GM21786 (cell line): Measurements from ENCODE around the gene WNT8B.
A peak's percentile ranks its signal among the peaks of the same experiment; 100 is the strongest.

Experiments used
- ATAC-seq: cut with Tn5 transposase; IDR thresholded peaks from one replicate; pipeline ENCODE4 v1.9.1; 2021; ENCODE audit not compliant: unreplicated experiment

Gene WNT8B

GRCh38 chr10:100482834-100483185, 20.0 kb downstream of the WNT8B start:
- no peak for ATAC-seq

GRCh38 chr10:100483876-100484666, 21.3 kb downstream of the WNT8B start:
- no peak for ATAC-seq

- no peak for ATAC-seq
Measured at GRCh38 chr10:100485366-100485765, 22.6 kb downstream of the WNT8B start.

- ATAC-seq, result no peak
Measured at GRCh38 chr10:100485801-100486495, 23.1 kb downstream of the WNT8B start.

GRCh38 chr10:100487529-100487928, 24.7 kb downstream of the WNT8B start:
- ATAC-seq, result no peak

- ATAC-seq, result no peak
Measured at GRCh38 chr10:100489396-100489795, 26.6 kb downstream of the WNT8B start.

- no peak for ATAC-seq
Measured at GRCh38 chr10:100490531-100490930, 27.7 kb downstream of the WNT8B start.

- no peak for ATAC-seq
Measured at GRCh38 chr10:100496567-100496966, 33.8 kb downstream of the WNT8B start.

- ATAC-seq, result no peak
Measured at GRCh38 chr10:100498059-100498458, 35.2 kb downstream of the WNT8B start.

- no peak for ATAC-seq
Measured at GRCh38 chr10:100501423-100501822, 38.6 kb downstream of the WNT8B start.

- no peak for ATAC-seq
Measured at GRCh38 chr10:100502926-100503494, 40.2 kb downstream of the WNT8B start.

- no peak for ATAC-seq
Measured at GRCh38 chr10:100504096-100504495, 41.3 kb downstream of the WNT8B start.

- ATAC-seq, result no peak
Measured at GRCh38 chr10:100505164-100505563, 42.4 kb downstream of the WNT8B start.

GRCh38 chr10:100506596-100507356, 44.0 kb downstream of the WNT8B start:
- ATAC-seq, result no peak

GRCh38 chr10:100507357-100507732, 44.5 kb downstream of the WNT8B start:
- no peak for ATAC-seq

- ATAC-seq, result no peak
Measured at GRCh38 chr10:100508266-100508665, 45.5 kb downstream of the WNT8B start.

- ATAC-seq, result no peak
Measured at GRCh38 chr10:100508691-100509150, 45.9 kb downstream of the WNT8B start.

- no peak for ATAC-seq
Measured at GRCh38 chr10:100509241-100509840, 46.5 kb downstream of the WNT8B start.

- peak; percentile 64 for ATAC-seq
Measured at GRCh38 chr10:100510533-100511308, 47.9 kb downstream of the WNT8B start.

- no peak for ATAC-seq
Measured at GRCh38 chr10:100515612-100516011, 52.8 kb downstream of the WNT8B start.
